GM12892 (cell line): ENCODE data around the gene MAGEF1.

ENCODE experiments used
- DNase-seq: peaks from one replicate; pipeline ENCODE4 v3.0.0; 2011; ENCODE audit not compliant: insufficient read length
- FAIRE-seq: peaks from 2 replicates; lab custom pipeline; 2011; peaks lifted over from hg19 to GRCh38; lab: Jason Lieb, UNC
- POLR2A ChIP-seq: IDR thresholded peaks from 2 replicates; pipeline ENCODE4 v1.6.1; 2011; ENCODE audit warnings: low read depth, low read length, control low read depth
- POLR2AphosphoS5 ChIP-seq: IDR thresholded peaks from 2 replicates; pipeline ENCODE4 v1.6.1; 2011; ENCODE audit warnings: low read depth, low read length, control low read depth
- TAF1 ChIP-seq: IDR thresholded peaks from 2 replicates; pipeline ENCODE4 v1.6.1; 2011; ENCODE audit warnings: low read depth, mild to moderate bottlenecking, control low read depth, low read length, borderline replicate concordance

Gene MAGEF1

DNA sequence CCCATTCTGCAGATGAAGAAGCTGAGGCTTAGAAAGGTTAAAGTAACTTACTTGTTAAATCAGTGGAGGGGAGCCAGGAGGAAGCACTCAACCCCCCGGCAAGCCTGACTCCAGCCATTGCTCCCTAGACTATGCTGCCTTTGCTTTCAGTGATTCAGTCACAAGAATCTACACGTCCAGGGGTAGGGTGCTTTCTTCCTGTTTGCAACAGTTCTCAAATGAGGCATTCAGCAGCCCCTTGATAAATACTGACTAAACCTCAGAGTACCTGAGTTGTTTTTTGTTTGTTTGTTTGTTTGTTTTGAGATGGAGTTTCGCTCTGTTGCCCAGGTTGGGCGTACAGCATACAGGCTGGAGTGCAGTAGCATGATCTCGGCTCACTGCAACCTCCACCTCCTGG, 28.6 kb downstream of the MAGEF1 start:
- FAIRE-seq (no peak), DNase-seq (no peak)
- no peak for TF ChIP-seq POLR2A
- no peak for TF ChIP-seq TAF1
- no peak for TF ChIP-seq POLR2AphosphoS5

DNA sequence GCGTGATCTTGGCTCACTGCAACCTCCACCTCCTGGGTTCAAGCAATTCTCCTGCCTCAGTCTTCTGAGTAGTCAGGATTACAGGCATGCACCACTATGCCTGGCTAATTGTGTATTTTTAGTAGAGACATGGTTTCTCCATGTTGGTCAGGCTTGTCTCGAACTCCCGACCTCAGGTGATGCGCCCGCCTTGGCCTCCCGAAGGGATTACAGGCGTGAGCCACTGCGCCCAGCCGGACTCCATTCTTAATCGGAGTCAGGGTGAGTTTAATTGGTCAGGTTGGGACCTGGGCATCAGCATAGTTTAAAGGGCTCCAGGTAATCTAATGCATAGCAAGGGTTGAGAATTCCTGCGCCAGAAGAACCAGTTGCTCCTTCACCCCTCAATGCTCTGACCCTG, 29.2 kb downstream of the MAGEF1 start:
- TF ChIP-seq POLR2AphosphoS5, result no peak
- FAIRE-seq (no peak), DNase-seq (no peak)

DNA sequence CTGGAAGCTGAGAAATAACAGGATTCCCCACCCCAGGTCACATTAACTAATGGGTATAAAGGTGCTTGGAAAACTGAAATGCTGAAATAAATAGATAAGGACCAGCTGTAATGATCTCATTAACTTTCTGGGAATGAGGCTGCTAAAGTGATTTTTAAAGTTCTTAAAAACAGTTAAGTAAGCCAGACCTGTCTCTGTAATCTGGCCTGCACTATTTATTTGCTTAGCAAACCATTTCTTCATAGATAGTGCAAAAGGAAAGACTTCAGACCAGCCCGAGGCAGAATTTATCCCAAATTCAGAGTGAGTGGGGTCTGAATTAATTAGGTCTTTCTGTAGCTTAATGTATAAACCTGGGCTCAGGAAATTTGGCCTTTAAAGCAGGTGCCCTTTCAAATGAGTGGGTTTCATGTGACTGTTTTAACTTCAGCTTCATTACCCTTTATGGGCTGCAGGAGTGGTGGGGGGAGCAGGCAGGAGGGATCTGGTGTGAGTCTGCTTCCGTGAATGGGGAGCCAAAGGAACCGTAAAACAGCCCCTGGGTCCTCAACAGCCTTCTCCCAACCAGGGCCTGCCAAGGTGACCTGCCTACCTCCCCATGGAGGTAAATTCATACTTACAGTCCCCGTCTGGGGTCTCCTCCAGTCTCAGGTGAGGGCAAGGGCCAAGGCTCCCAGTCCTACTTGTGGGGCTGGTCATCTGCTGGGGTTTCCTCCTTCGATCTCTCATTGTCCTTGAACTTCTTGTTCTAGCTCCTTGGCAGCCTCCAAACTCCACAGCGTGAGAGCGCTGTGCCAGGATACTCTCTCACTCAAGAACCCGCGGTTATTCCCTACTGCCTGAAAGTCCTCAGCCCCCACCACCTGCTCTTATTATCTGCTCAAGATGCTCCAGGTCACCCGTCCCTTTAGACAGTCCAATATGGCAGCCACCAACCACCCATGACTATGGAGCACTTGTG, 31.2 kb downstream of the MAGEF1 start:
- FAIRE-seq (no peak), DNase-seq (no peak)
- TF ChIP-seq TAF1, result no peak
- TF ChIP-seq POLR2A, result no peak
- no peak for TF ChIP-seq POLR2AphosphoS5

DNA sequence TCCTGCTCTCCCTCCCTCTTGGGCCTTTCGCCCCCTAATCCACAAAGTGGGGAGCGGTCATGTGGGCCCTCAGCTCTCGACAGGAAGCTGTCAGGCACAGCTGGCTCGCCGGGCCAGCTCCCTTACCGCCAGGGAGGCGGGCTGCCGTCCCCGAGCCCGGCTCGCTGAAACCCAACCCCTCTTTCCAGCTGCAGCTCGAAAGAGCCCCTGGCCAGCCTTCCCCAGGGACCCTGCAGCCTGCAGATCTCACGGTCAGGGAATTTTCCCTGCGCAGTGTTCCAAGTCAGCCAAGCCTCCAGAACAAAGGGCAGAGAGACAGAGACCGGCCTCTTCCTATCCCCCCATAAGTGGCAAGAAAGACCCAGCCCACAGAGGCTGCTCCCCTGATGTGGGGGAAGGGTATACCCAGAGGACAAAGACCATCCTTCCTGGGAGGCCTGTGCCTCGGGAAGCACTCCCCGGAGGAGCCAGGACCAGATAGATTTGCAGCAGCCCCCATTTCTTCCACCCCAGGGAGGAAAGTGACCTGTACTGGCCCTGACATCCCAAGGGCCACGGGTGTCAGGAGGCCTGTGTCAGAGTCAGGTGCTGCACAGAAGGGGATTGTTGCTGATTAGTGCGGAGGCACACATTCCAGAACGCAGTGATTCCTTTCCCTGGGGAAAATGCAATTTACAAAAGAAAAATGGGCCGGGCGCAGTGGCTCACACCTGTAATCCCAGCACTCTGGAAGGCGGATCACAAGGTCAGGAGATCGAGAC, 32.6 kb downstream of the MAGEF1 start:
- DNase-seq (no peak), FAIRE-seq (no peak)
- no peak for TF ChIP-seq POLR2A
- TF ChIP-seq POLR2AphosphoS5, result no peak
- TF ChIP-seq TAF1, result no peak

DNA sequence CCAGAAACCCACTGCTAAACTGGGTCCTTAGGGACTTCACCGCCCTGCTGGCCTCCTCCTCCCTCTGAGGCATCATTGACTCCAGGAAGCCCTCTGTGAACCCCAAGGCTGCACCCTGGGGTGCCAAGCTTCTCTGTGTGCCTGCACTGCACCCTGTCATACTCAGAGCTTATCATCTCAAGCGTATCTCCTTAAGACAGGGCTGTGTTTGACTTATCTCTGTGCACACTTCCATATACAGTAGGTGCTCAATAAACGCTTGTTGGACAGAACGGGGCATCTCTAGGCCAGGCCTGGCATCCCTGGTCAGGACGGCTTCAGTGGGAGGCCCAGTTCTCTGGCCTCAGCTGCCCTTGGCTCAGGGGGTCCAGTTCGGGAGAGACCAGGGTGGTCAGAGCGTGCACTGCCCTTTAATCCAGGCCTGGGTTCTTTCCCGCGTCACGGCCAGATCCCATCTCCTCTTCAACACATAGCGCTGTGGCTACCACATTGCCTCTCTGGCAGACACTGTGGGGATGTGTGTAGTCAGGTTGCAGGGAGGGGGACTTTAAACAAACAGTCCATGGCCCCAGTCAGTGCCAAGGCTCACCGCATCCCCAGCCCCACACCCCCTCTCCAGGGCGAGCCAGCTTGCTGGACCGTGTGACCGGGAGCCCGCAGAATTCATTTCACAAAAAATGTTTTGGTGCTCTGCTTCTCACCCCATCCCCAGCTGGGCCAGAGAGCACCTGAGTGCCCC, 33.4 kb downstream of the MAGEF1 start:
- DNase-seq, result no peak
- no peak for TF ChIP-seq TAF1
- TF ChIP-seq POLR2A, result no peak
- no peak for TF ChIP-seq POLR2AphosphoS5
- no peak for FAIRE-seq

DNA sequence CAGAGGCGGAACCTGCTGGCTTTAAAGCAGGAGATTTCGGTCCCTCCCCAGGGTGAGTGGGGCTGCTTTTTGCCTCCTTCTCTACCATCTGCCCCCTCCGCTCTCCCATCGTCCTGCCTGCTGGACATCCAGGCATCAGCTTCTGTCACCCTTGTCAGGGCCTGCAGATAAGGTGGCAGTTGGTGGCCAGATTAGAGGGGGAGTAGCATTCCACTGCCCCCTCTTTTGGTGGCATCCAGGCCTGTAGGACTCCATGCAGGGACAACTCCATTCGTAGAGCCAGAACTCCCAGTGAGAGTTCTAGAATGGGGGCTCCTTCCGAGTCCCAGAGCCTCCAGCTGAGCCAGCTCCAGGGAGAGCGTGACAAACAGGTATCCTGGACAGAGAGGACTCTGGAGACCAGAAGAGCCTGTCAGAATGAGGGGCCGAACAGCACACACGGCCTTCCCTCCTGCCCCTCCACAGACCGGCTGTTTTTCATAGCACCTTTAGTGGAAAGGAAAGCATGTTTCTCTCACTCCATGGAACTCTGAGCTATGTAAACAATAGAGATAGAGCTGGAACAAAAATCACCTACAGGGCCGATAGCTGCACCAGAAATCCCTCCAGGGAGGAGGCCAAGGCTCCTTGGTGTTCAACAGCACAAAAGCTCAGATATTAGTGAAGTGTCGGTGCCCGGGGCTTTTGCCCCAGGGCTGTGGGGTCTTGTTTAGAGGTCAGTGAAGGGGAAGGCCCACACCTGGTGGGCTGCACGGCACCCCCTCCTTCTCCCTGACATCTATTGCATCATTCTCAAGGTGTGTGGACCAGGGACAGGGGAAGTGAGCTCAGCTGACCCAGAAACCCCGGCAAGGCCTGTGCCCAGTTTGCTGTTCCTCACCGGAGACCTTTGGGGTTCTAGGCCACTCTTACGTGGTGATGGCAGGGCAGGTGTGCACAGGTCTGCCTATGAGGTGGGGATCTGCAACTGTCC, 34.2 kb downstream of the MAGEF1 start:
- TF ChIP-seq TAF1 (no peak), POLR2AphosphoS5 (no peak), POLR2A (no peak)
- FAIRE-seq (no peak), DNase-seq (no peak)

DNA sequence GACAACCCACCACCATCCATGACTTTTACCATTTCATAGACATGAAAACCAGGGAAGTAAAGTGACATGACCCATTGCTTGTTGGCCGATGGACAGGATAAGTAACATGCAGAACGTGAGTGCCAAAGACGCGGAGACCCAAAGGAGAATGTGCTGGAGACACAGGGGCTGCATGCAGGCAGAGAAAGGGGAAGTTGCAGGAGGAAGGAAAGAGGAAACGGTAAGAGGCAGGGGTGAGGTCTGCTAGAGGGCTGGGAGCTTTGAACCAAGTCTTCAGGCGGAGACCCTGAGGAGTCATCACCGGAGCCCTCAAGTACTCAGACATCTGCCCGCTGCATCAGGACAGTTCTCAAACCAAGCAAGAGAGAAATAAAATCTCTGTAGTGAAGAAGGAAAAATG, 34.9 kb downstream of the MAGEF1 start:
- no peak for FAIRE-seq
- TF ChIP-seq POLR2AphosphoS5 (no peak), TAF1 (no peak), POLR2A (no peak)
- DNase-seq, result no peak

DNA sequence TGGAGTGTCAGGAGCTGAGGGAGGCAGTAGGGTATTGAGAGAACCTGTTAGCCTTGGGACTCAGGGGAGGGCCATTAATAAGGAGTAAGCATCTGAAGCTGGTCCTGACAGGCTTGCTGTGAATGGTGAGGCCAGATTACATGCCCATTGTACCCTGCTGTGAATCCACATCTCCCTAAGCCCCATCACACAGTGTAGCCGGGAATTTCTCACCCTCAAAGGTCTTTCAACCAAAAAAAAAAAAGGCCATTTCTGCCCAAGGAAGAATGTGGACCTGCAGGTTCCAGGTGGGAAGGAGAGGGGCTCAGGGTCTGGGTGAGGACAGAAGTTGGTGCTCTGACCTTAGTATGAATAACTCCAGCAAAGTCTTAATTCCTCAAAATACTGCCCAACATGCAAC, 37.2 kb downstream of the MAGEF1 start:
- FAIRE-seq (no peak), DNase-seq (no peak)
- TF ChIP-seq TAF1 (no peak), POLR2A (no peak), POLR2AphosphoS5 (no peak)

DNA sequence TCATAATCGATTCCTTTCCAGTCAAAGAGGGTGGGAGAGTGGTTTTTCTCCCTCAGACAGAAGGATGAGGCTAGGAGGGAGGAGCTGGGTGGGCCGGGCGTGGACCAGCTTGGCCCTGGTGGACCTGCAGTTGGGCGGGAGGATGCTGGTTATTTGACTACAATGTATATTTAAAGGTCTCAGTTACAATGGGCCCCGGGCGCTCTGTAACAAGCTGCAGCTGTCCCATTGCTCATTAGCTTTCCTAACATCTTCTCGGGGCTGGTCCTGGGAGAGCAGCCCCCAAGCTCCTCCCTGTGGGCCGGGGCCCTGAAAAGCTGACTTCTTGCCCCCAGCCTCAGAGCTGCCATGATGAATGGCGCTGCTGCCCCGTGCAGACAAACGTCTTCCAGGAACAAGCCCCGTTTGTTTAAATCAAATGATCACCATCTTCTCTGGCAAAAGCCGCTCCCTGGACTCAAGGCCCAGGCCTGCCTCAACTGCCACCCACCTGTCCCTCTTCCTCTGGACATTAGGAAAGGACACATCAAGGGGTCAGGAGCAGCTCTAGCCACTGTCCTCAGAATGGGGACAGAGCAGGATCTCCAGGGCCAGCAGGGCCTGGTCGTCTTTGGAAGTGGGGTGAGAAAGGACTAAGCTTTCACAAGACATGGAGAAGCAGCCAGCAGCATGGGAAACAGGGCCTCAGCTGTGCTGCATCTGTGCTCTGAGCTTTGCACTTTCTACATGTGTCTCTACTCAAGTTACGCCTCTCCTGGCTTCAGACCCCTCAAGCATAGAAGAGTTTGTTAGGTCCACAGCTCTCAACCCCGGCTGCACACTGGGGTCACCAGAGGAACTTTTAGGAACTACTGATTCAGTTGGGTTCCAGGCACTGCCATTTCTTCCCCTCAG, 38.6 kb downstream of the MAGEF1 start:
- FAIRE-seq (no peak), DNase-seq (no peak)
- TF ChIP-seq POLR2A, result no peak
- TF ChIP-seq TAF1, result no peak
